Erythroblast (primary cell): Measurements from ENCODE around the gene ADCY7.

ENCODE experiments used
- GATA1 ChIP-seq: IDR thresholded peaks from 2 replicates; pipeline ENCODE4 v1.6.1; 2011; ENCODE audit warnings: low read depth, mild to moderate bottlenecking, control low read depth, low read length, moderate library complexity
- POLR2A ChIP-seq: IDR thresholded peaks from 2 replicates; pipeline ENCODE4 v1.6.1; 2011; ENCODE audit warnings: mild to moderate bottlenecking, low read length

DNA sequence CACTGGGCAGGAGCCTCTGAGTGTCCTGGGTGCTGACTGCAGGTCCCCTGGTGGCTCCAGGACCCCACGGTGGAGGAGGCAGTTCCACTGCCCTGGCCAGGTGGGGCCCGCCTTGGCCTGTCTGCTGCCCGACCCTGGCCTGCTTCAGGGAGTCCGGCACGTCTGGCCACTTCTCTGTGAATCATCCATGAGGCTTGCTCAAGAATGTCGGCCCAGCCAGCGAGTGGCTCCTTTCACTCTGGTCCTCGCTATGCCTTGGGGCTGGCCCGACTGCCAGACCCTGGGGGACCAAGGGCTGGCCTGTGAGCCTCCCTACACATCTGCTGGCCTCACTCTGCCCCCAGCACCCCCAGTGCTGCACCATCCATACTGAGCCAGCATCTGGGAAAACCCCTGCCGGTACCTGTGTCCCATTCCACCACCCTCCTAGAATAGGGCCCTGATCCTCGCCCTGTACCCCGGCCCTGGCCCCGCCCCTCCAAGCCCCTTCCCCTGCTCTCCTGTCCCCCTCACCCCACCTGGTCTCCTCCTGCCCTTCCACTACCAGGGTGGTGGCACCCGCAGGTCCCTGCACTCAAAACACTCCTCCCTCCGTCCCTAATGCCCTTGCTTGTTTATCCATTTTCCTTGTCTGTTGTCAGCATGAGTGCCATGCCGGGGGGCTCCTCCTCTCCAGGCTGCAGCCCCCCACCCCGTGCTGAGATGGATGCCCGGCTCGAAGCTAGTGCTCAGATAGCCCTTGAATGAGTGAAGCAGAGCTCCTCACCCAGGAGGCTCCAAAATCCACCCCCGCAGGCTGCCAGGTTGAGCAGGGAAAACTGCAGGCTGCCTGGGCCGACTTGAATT, 35.5 kb downstream of the ADCY7 start:
- no peak for TF ChIP-seq POLR2A
- TF ChIP-seq GATA1: no peak
